ENCODE data around the gene APBB1IP. TPM values are rescaled to one million over a fixed set of nuclear protein-coding genes. Genes with fewer than 3 reads are reported as not detected.

APBB1IP gene
- total RNA-seq, 1 donor from 2014 or later: 0.48 TPM

GRCh38 chr10:26408858-26409494 is 29.2 kb upstream of the APBB1IP start:
- Mint-ChIP-seq H3K9me3 (peaks cover 5% of the 10 kb centered on the region), H3K27me3 (peaks cover 7% of the 10 kb centered on the region), H3K4me3 (no peak overlapping the region), H3K4me1 (ENCODE audit: unreplicated experiment) (peaks cover 5% of the 10 kb centered on the region), H3K27ac (no peak overlapping the region), H3K36me3 (no peaks in the 10 kb centered on the region)
- TF ChIP-seq CTCF (conservative IDR thresholded peaks at IDR 0.05): no peak
- no peak for DNase-seq (ENCODE audit: extremely low spot score, unreplicated experiment)

GRCh38 chr10:26410356-26410755 is 27.8 kb upstream of the APBB1IP start:
- Mint-ChIP-seq H3K27ac (no peak overlapping the region), H3K36me3 (no peaks in the 10 kb centered on the region), H3K27me3 (peaks cover 7% of the 10 kb centered on the region), H3K9me3 (peaks cover 5% of the 10 kb centered on the region), H3K4me1 (ENCODE audit: unreplicated experiment) (peaks cover 6% of the 10 kb centered on the region), H3K4me3 (no peak overlapping the region)
- TF ChIP-seq CTCF (conservative IDR thresholded peaks at IDR 0.05): no peak
- DNase-seq (ENCODE audit: extremely low spot score, unreplicated experiment): no peak

- Mint-ChIP-seq H3K4me1 (ENCODE audit: unreplicated experiment) (peaks cover 5% of the 10 kb centered on the region), H3K4me3 (no peak overlapping the region), H3K27ac (no peak overlapping the region), H3K27me3 (peaks cover 7% of the 10 kb centered on the region), H3K9me3 (no peaks in the 10 kb centered on the region), H3K36me3 (no peaks in the 10 kb centered on the region)
- no peak for DNase-seq (ENCODE audit: extremely low spot score, unreplicated experiment)
- no peak for TF ChIP-seq CTCF (conservative IDR thresholded peaks at IDR 0.05)
Measured at GRCh38 chr10:26412932-26413331, 25.2 kb upstream of the APBB1IP start.

GRCh38 chr10:26413375-26413774 is 24.8 kb upstream of the APBB1IP start:
- Mint-ChIP-seq H3K36me3 (no peaks in the 10 kb centered on the region), H3K4me1 (ENCODE audit: unreplicated experiment) (peaks cover 5% of the 10 kb centered on the region), H3K4me3 (no peak overlapping the region), H3K9me3 (no peaks in the 10 kb centered on the region), H3K27ac (no peak overlapping the region), H3K27me3 (peaks cover 7% of the 10 kb centered on the region)
- DNase-seq (ENCODE audit: extremely low spot score, unreplicated experiment): no peak
- TF ChIP-seq CTCF (conservative IDR thresholded peaks at IDR 0.05): no peak

- no peak overlapping the region for H3K27ac Mint-ChIP-seq
- H3K4me3 Mint-ChIP-seq: no peak overlapping the region
- no peak for DNase-seq (ENCODE audit: extremely low spot score, unreplicated experiment)
- H3K27me3 Mint-ChIP-seq: peaks cover 6% of the 10 kb centered on the region
- peaks cover 5% of the 10 kb centered on the region for H3K4me1 Mint-ChIP-seq (ENCODE audit: unreplicated experiment)
- H3K36me3 Mint-ChIP-seq: no peaks in the 10 kb centered on the region
- no peaks in the 10 kb centered on the region for H3K9me3 Mint-ChIP-seq
- TF ChIP-seq CTCF (conservative IDR thresholded peaks at IDR 0.05): no peak
Measured at GRCh38 chr10:26417136-26417535, 21.0 kb upstream of the APBB1IP start.

GRCh38 chr10:26422977-26423376 is 15.2 kb upstream of the APBB1IP start:
- Mint-ChIP-seq H3K27ac (no peak overlapping the region), H3K36me3 (no peaks in the 10 kb centered on the region), H3K27me3 (no peaks in the 10 kb centered on the region), H3K4me1 (ENCODE audit: unreplicated experiment) (no peaks in the 10 kb centered on the region), H3K4me3 (no peak overlapping the region), H3K9me3 (no peaks in the 10 kb centered on the region)
- DNase-seq (ENCODE audit: extremely low spot score, unreplicated experiment): no peak
- TF ChIP-seq CTCF (conservative IDR thresholded peaks at IDR 0.05): no peak
